Keratinocyte (primary cell): ENCODE measurements around the gene NR2F1. TPM values are rescaled to one million over a fixed set of nuclear protein-coding genes. Genes with fewer than 3 reads are reported as not detected.
A peak's percentile ranks its signal among the peaks of the same experiment; 100 is the strongest.

ENCODE experiments used
- DNase-seq: peaks from one replicate; pipeline ENCODE4 v3.0.0-alpha.2; 2011; ENCODE audit warnings: low read depth, missing footprints, low spot score
- FAIRE-seq: peaks from 2 replicates; lab custom pipeline; 2011; peaks lifted over from hg19 to GRCh38; lab: Jason Lieb, UNC
- H2AFZ ChIP-seq: 2 replicates; pipeline ENCODE4 v1.6.0; 2012; ENCODE audit warnings: low read length, control low read depth, inconsistent platforms; ENCODE audit not compliant: control insufficient read depth
- H3K27ac ChIP-seq: 2 replicates; pipeline ENCODE4 v1.5.1; 2011; ENCODE audit warnings: low read length; ENCODE audit not compliant: control insufficient read depth, insufficient read depth
- H3K27me3 ChIP-seq: 3 replicates; pipeline ENCODE4 v1.6.0; 2011; ENCODE audit warnings: low read length; ENCODE audit not compliant: control insufficient read depth, insufficient read depth; ENCODE audit errors: extremely low read depth
- H3K36me3 ChIP-seq, 2 experiments: 2 replicates in 1 of 2; 3 replicates in 1 of 2; pipeline ENCODE4 v1.5.1; 2011; ENCODE audit warnings: low read length in 2 of 2, mild to moderate bottlenecking in 1 of 2; ENCODE audit not compliant: control insufficient read depth in 2 of 2, insufficient read depth in 2 of 2; ENCODE audit errors: extremely low read depth in 1 of 2
- H3K4me1 ChIP-seq: 3 replicates; pipeline ENCODE4 v1.5.1; 2011; ENCODE audit warnings: low read length; ENCODE audit not compliant: control insufficient read depth, insufficient read depth; ENCODE audit errors: extremely low read depth
- H3K4me2 ChIP-seq: 3 replicates; pipeline ENCODE4 v1.6.0; 2011; ENCODE audit warnings: low read depth, low read length; ENCODE audit not compliant: control insufficient read depth, insufficient read depth; ENCODE audit errors: extremely low read depth
- H3K4me3 ChIP-seq, 3 experiments: fragments of 200-600 bp in 1 of 3; sonication (generic) in 1 of 3; 2 replicates in 2 of 3; 3 replicates in 1 of 3; pipeline ENCODE4 v1.5.1; 2011 to 2016; ENCODE audit warnings: low read length in 3 of 3, mild to moderate bottlenecking in 3 of 3, control low read depth in 2 of 3, inconsistent platforms in 1 of 3, low read depth in 1 of 3, mixed read lengths in 1 of 3, mixed run types in 1 of 3, moderate library complexity in 1 of 3; ENCODE audit not compliant: control insufficient read depth in 2 of 3, insufficient read depth in 2 of 3; ENCODE audit errors: extremely low read depth in 1 of 3
- H3K79me2 ChIP-seq: 2 replicates; pipeline ENCODE4 v1.6.0; 2012; ENCODE audit warnings: low read length; ENCODE audit not compliant: control insufficient read depth, insufficient read depth
- H3K9ac ChIP-seq: 3 replicates; pipeline ENCODE4 v1.6.0; 2011; ENCODE audit warnings: low read length; ENCODE audit not compliant: control insufficient read depth, insufficient read depth; ENCODE audit errors: extremely low read depth
- H3K9me1 ChIP-seq: 3 replicates; pipeline ENCODE4 v1.6.0; 2011; ENCODE audit warnings: low read length; ENCODE audit not compliant: control insufficient read depth, insufficient read depth; ENCODE audit errors: extremely low read depth
- H3K9me3 ChIP-seq: 2 replicates; pipeline ENCODE4 v1.5.1; 2012; ENCODE audit warnings: low read depth, low read length; ENCODE audit not compliant: control insufficient read depth
- H4K20me1 ChIP-seq: 3 replicates; pipeline ENCODE4 v1.6.0; 2011; ENCODE audit warnings: low read length; ENCODE audit not compliant: control insufficient read depth, insufficient read depth; ENCODE audit errors: extremely low read depth
- EZH2 ChIP-seq: IDR thresholded peaks from one replicate; pipeline ENCODE4 v1.6.1; 2012; ENCODE audit warnings: inconsistent platforms, mild to moderate bottlenecking, low read length, moderate library complexity
- dilution Hi-C: fragments of 300-500 bp; cut with MboI; formaldehyde crosslinking; loops from one replicate; pipeline ENCODE4 v1.7.0; 2020; ENCODE audit warnings: low sequenced_read_pairs; ENCODE audit not compliant: extremely low pct_ligation_motif_present
- polyA plus RNA-seq, 5 experiments: library from polyadenylated mRNA; depleted of rRNA in 3 of 5; stranded (reverse) in 3 of 5; stranded (forward) in 1 of 5; unstranded in 1 of 5; fragments of >200 nt; gene quantifications; 1 replicate in 1 of 5; 2 replicates in 3 of 5; 3 replicates in 1 of 5; pipeline versions ENCODE4 v1.2.1 to v1.2.3, GENCODE V29; 2011 to 2012; ENCODE audit warnings: missing spikeins in 2 of 5, low read depth in 1 of 5, low replicate concordance in 1 of 5
- TF ChIP-seq, protein P1 (sequence below), 3 experiments: IDR thresholded peaks in 1 of 3; conservative IDR thresholded peaks in 1 of 3; optimal IDR thresholded peaks in 1 of 3; 2 replicates in 2 of 3; 3 replicates in 1 of 3; pipeline versions ENCODE3 to v1.5.1; 2011; ENCODE audit warnings: low read length in 3 of 3, mild to moderate bottlenecking in 3 of 3, moderate library complexity in 2 of 3, control low read depth in 1 of 3, inconsistent platforms in 1 of 3; ENCODE audit not compliant: insufficient read depth in 2 of 3; ENCODE audit errors: extremely low read depth in 1 of 3

The NR2F1 gene
- polyA plus RNA-seq, 1 donor (not counting 4 experiments of a cell fraction or from before 2014, with no cell fraction given), result not detected

DNA sequence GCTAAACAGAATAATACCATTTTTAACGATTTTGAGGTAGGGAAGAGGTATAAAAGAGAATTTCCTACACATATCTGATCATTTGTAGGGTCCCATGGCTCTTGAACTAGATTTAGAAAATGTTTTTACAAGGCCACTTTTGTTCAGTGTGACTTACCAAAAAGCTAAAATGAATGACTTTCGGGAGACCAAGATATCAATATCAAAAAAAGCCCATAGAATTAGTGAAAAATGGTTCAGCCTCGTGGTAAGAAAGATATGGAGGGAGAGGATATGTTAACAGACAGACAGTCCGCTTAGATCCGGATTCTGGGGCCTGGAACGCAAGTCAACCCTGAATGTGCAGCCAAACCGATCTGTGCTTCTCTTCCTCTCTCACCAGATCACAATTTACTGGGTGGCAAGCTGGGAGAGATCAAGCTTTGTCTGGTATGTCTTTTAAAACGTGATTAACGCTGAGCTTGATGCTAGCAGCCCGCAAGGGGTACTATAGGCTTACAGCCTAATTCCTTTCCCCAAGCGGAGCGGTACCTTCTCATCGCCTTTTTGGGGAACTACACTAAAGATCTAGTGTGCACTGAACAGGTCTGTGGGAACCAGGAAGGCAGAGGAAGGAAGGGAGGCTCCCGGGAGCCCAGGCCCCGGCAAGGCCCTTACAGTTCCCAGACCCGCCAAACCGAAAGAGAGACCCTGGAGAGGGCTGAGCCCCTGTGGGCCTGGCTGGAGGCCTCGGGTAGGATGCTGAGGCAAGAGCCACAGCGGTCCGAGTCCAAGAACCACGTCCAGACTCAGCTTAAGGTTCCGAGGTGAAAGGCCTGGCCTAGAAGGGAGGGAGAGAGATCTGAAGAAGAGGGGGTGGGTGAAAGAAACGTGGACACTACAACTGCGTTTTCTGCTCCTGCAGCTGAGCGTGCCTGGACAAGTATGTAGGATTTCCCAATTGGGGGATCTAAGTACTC is 4.9 kb upstream of the NR2F1 start:
- Histone ChIP-seq H3K4me1 (peaks cover 8% of the 10 kb centered on the region), H3K79me2 (no peaks in the 10 kb centered on the region), H3K4me3 (no peak overlapping the region), H3K4me2 (no peak overlapping the region), H3K9me1 (no peaks in the 10 kb centered on the region), H3K27me3 (peaks cover 71% of the 10 kb centered on the region), H4K20me1 (no peaks in the 10 kb centered on the region), H3K36me3 (no peaks in the 10 kb centered on the region), H3K27ac (no peak overlapping the region), H3K9ac (no peak overlapping the region), H3K9me3 (no peaks in the 10 kb centered on the region), H2AFZ (no peak overlapping the region)
- FAIRE-seq (no peak), DNase-seq (no peak)
- TF ChIP-seq, protein P1, sequence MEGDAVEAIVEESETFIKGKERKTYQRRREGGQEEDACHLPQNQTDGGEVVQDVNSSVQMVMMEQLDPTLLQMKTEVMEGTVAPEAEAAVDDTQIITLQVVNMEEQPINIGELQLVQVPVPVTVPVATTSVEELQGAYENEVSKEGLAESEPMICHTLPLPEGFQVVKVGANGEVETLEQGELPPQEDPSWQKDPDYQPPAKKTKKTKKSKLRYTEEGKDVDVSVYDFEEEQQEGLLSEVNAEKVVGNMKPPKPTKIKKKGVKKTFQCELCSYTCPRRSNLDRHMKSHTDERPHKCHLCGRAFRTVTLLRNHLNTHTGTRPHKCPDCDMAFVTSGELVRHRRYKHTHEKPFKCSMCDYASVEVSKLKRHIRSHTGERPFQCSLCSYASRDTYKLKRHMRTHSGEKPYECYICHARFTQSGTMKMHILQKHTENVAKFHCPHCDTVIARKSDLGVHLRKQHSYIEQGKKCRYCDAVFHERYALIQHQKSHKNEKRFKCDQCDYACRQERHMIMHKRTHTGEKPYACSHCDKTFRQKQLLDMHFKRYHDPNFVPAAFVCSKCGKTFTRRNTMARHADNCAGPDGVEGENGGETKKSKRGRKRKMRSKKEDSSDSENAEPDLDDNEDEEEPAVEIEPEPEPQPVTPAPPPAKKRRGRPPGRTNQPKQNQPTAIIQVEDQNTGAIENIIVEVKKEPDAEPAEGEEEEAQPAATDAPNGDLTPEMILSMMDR (optimal IDR thresholded peaks at IDR 0.05 in 1 of 3, IDR thresholded peaks at IDR 0.05 in 1 of 3, conservative IDR thresholded peaks at IDR 0.05 in 1 of 3; ENCODE audit: extremely low read depth in 1 of 3, insufficient read depth in 2 of 3, low read length in 3 of 3), result no peak
- TF ChIP-seq EZH2, result no peak
- dilution Hi-C loops, result no loop called here

DNA sequence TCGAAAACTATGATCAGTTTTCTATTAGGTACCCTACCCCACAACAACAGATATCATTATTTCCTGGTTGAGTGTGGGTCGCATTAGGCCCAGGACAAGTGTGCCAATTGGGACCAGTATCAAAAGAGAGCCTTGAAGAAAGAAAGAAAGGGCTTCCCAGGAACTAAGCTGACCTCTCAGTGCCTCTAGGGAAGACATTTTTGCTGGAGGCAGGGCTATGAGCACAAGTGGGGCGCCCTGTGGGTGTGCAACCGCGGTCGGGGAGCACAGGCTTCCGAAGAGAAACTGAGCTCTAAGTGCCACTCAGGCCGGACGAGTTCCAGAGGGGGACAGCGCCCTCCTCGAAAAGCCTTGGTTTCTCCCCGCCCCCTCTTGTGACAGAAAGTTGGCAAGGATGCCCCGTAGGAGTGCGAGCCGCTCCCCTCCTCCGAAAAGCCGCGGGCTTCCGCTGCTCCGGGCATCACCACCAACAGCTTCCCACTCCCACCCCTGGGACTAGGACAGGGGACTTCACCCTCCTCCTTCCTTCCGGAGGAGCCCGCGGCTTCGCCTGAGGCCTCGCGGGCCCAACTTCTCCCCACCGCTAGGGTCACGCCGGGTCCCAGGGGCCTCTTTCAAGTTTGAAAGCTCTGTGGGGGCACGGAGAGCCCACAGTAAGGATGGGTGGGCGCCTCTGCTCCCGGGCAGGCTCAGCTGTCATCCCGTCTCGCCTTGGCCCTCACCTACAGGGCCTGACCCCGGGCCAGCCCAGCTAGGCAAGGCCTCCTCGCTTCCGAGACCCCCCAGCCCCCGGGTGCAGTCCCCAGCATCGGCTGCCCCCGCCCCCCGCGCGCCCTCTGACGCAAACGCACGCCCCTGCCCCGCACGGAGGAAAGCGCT is 4.0 kb upstream of the NR2F1 start:
- Histone ChIP-seq H3K27me3 (peaks cover 70% of the 10 kb centered on the region), H3K4me1 (peaks cover 8% of the 10 kb centered on the region), H3K79me2 (no peaks in the 10 kb centered on the region), H3K9me3 (no peaks in the 10 kb centered on the region), H3K4me2 (no peak overlapping the region), H4K20me1 (no peaks in the 10 kb centered on the region), H2AFZ (no peak overlapping the region), H3K4me3 (no peak overlapping the region), H3K27ac (no peak overlapping the region), H3K9me1 (no peaks in the 10 kb centered on the region), H3K36me3 (no peaks in the 10 kb centered on the region), H3K9ac (no peak overlapping the region)
- FAIRE-seq (no peak), DNase-seq (no peak)
- dilution Hi-C loops, result no loop called here
- TF ChIP-seq, protein P1 (optimal IDR thresholded peaks at IDR 0.05 in 1 of 3, IDR thresholded peaks at IDR 0.05 in 1 of 3, conservative IDR thresholded peaks at IDR 0.05 in 1 of 3; ENCODE audit: extremely low read depth in 1 of 3, insufficient read depth in 2 of 3, low read length in 3 of 3), result no peak
- peak; percentile 57 for TF ChIP-seq EZH2
